GM18508 (cell line): Measurements from ENCODE around the gene TFCP2.

ENCODE experiments used
- ATAC-seq: cut with Tn5 transposase; IDR thresholded peaks from one replicate; pipeline ENCODE4 v1.9.1; 2021; ENCODE audit warnings: moderate number of reproducible peaks; ENCODE audit not compliant: insufficient read depth, unreplicated experiment

Gene TFCP2

GRCh38 chr12:51160814-51161459, 12.0 kb downstream of the TFCP2 start:
- no peak for ATAC-seq

DNA sequence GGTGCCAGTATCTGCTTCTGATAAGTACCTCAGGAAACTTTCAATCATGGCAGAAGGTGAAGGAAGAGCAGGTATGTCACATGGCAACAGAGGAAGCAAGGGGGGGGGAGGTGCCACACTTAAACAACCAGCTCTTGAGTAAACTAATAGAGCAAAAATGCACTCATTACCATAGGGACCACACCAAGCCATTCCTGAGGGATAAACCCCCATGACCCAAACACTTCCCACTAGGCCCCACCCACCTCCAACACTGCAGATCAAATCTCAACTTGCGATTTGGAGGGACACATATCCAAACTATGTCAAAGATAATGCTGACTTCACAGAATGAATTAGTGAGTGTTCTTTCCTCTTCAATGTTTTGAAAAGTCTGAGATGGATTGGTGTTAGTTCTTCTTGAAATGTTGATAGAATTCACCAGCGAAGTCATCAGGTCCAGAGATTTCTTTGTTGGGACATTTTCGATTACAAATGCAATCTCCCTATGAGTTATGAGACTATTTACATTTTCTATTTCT, 16.6 kb downstream of the TFCP2 start:
- no peak for ATAC-seq

- ATAC-seq: no peak
Observed at GRCh38 chr12:51152953-51153352, 20.0 kb downstream of the TFCP2 start.

DNA sequence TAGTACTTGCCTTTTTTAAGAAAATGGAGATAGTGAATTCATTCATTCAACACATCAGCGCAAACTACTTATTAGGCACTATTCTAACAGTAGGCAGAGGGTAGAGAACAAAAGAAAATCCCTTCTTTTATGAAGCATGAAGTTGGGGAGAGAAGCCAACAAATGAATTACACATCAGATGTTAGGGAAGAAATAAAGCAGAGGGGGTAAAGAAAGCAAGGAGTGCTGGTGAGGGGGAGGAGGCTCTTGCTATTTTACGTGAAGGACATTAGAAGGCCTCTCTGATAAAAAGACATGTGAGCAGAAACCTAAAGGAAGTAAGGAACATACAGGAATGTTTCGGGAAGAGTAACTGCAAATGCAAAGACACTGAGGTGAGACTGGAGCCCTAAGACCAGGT, 22.2 kb downstream of the TFCP2 start:
- ATAC-seq: no peak

- ATAC-seq: no peak
Observed at GRCh38 chr12:51147309-51147708, 25.6 kb downstream of the TFCP2 start.

DNA sequence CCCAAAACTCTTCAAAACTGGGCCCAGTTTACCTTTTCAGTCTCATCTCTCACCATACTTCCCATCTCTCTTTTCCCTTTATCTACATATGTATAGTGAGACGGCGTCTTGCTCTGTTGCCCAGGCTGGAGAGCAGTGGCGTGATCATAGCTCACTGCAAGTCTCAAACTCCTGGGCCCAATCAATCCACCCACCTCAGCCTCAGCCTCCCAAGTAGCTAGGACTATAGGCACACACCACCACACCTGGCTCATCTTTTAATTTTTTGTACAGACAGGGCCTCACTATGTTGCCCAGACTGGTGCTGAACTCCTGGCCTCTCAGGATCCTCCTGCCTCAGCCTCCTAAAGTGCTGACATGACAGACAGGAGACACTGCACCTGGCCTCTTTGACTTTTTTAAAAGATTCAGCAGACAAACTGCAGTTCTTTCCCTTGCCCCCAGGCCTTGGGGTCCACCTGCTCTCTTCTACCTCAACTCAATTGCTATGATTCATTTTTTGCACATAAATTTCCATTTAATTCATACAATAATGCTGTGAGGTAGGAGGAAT, 33.6 kb downstream of the TFCP2 start:
- ATAC-seq: no peak

GRCh38 chr12:51132693-51133092, 40.2 kb downstream of the TFCP2 start:
- ATAC-seq: no peak

- no peak for ATAC-seq
Observed at GRCh38 chr12:51131745-51132521, 41.0 kb downstream of the TFCP2 start.

DNA sequence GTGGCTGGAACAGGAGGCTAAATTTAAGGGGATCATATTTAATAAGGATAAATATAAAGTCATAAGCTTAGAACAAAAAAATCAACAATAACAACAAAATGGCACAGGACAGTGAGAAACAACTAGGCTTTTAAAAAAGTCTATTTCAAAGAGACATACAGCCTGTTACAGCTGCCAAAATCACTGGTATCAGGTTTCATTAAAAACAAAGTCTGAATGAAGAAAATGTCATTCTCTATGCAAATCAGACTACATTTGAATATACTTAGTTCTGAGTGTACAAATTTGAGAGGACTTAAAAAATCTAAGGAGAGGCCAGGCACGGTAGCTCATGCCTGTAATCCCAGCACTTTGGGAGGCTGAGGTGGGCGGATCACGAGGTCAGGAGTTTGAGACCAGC, 44.0 kb downstream of the TFCP2 start:
- no peak for ATAC-seq

DNA sequence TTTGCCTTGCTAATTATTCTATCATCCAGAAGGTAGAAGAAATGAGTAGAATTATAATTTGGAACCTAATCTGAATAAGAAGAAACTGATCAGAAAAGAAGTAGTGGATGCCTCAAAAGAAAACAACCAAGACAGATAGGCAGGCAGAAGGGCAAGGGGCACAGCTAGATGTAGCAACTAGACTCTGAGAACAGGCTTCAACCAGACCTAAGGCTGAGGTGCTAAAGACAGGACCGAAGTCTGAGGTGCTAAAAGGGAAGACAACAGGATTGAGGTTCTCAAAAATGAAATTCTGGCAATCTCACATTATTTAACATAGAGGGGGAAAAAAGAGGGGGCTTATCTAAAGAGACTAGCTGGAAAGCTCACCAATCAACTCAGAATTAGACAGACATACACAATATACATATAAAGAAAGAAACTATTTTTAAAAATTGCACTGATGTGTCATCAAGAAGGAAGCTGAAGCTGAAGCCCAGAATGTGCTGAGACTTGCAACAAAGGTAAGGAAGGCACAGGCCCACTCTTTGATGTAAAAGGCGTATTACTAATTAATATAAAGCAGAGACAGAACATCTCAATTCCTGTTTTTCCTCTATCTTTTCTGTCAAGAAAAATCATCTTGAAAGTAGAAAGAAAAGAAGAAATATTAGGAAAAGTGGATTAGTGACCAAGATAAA, 45.7 kb downstream of the TFCP2 start:
- ATAC-seq: no peak

GRCh38 chr12:51126297-51126696, 46.6 kb downstream of the TFCP2 start:
- no peak for ATAC-seq

DNA sequence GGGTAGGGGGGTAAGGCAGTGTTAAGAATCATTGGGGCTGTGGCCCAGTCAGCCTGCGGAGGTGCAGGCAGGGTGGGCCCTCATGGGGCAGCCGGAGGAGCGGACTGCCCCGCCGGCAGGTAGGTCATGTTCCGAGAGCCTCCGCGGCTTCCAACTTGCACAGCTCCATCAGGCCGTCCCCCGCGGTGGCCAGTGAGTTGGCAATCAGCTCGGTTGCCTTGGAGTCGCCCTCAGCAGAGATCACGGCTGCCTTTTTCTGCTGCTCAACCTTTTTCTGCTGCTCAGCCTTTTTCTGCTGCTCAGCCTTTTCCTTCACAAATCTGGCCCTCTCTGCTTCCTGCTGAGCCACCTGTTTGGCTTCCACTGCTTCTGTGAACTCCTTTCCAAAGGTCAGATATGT, 48.4 kb downstream of the TFCP2 start:
- ATAC-seq: no peak

DNA sequence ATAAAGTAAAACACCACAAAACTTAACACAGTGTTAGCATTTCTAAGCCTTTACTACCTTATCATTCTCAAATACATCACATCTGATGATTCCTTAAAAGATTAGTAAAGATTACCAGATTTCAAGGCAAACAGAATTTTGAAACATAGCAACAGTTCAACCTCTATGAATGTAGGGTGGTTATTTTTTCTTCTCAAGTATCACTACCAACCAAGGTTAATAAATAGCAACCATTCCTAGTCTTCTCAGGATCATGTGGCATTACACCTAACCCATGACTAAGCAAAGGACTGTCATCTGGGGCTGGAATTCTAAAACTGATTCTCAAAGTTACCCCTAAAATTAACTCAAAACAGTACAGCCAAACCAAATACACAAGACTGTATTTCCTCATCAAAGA, 50.1 kb downstream of the TFCP2 start:
- no peak for ATAC-seq

DNA sequence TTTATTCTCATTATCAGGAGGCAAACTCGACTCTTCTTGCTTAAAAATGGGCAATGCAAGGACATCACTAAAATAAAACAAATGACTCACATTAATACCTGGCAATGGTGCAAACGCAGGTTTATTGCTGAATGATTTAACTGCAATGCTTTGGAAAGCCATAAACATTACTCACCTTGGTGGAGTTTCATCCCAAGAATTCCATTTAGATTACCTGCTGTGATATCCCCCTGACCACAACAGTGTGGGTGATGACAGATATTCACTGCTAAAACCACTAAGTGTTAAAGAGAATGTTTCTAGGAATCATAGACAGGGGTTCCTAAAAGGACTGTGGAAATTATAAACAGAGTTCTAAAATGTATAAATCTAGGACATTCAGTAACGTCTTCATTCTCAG, 54.2 kb downstream of the TFCP2 start:
- no peak for ATAC-seq

DNA sequence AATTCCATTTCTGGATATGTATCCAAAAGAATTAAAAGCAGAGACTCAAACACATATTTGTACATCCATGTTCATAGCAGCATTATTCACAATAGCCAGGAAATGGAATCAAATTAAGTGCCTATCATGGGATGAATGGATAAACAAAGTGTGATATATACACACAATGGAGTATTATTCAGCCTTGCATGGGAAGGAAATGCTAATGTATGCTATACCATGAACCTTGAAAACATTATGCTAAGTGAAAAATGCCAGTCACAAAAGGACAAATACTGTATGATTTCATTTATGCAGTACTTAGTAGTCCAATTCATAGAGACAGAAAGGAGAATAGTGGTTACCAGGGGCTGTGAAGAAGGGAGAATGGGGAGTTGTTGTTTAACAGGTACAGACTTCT, 57.4 kb downstream of the TFCP2 start:
- no peak for ATAC-seq

- no peak for ATAC-seq
Observed at GRCh38 chr12:51108136-51108535, 64.8 kb downstream of the TFCP2 start.

DNA sequence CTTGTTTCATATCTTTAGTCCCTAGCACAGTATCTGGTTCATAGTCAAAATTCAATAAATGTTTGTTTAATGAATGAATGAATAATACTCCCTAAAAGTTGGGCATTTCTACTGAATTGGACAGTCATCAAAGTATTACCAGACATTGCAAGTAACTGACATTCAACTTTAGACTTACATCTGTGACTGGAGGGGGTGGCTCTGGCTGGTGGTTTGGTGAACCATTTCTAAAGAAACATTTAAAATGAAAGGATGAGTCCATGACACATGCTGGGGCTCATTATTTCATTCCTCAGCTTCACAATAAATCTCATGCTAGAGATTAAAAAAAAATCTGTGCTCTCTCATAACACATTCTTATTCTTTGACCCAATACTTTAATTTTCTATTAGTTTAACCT, 69.0 kb downstream of the TFCP2 start:
- no peak for ATAC-seq

DNA sequence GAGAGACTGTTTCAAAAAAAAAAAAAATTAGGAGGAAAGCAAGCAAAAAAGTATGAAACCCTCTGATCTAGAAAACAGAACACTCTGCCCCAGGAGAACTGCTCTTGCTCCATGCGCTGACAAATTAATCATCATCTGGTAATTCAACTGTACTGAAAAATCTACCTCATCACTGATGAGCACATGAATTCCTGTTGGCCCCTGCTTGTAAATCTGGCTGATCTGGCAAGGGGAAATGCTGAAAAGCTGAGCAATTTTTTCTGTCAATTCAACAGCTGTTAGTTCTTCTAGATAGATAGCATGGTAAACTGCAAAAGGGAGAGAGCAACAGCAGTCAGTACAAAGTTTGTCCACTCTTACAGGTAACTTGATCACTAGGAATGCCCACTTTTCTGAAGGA, 74.3 kb downstream of the TFCP2 start:
- no peak for ATAC-seq

DNA sequence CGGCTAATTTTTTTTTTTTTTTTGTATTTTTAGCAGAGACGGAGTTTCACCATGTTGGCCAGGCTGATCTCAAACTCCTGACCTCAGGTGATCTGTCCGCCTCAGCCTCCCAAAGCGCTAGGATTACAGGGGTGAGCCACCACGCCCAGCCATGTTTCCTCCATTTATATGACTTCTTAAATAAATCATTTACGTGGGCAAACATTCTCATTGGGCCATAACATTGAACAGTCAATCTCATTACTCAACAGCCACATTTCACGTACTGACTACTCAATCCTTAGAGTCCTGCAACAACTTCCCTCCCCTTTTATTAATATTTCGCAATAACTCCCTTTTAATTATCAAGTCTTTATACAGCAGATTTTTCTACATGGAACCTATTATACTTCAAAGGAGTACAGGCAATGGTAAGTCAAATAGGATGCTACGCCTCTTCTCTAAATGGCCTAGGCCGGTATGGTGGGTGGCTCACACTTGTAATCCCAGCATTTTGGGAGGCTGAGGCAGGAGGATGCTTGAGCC, 82.2 kb downstream of the TFCP2 start:
- no peak for ATAC-seq

DNA sequence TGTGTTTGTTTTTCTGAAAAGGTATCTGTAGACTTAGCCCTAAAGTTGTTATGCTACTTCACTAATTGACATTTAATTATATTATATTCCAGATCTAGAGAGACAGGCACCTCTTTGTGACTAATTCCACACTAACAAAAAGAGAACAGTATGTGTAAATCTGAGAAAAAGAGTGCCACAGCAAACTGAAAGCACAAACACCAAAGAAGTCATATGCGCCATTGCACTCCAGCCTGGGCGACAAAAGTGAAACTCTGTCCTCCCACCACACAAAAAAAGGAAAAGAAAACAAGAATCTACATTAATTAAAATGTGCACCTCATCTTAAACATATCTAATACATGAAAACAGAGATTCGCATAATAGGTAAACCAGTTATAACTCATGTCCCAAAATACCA, 85.1 kb downstream of the TFCP2 start:
- ATAC-seq: no peak

- no peak for ATAC-seq
Observed at GRCh38 chr12:51086933-51087332, 86.0 kb downstream of the TFCP2 start.
